Lower leg skin (tissue), 4 donors: ENCODE measurements around the gene SDHAF2. TPM values are rescaled to one million over a fixed set of nuclear protein-coding genes. Genes with fewer than 3 reads are reported as not detected.

ENCODE experiments used
- total RNA-seq, 4 donors: library from RNA; depleted of rRNA; stranded (reverse); fragments of >200 nt; gene quantifications; one replicate each; pipeline ENCODE4 v1.1.0, GENCODE V29; 2016

SDHAF2 gene
- total RNA-seq, 4 donors from 2014 or later = 24.2 to 32.8 (median 28.5) TPM

Other genes starting within 250 kb of the SDHAF2 start
- 1 to 10 TPM in 1 of 4 donors, under 1 TPM in 1, not detected in 2; 0.32 to 1.5 TPM for gene PGA3, start 226.6 kb upstream of the SDHAF2 start, total RNA-seq
- 1 to 10 TPM in 1 of 4 donors, under 1 TPM in 1, not detected in 2; 0.65 to 1.5 TPM for gene PGA4, start 207.8 kb upstream of the SDHAF2 start, total RNA-seq
- not detected for gene PGA5, start 188.9 kb upstream of the SDHAF2 start, total RNA-seq
- gene VWCE, start 134.8 kb upstream of the SDHAF2 start, total RNA-seq = under 1 TPM in 2 of 4 donors, not detected in 2; 0.22 to 0.68 TPM
- 100 to 1,000 TPM; 166 to 204 (median 185) TPM for gene DDB1, start 97.0 kb upstream of the SDHAF2 start, total RNA-seq
- gene TKFC, start 96.9 kb upstream of the SDHAF2 start, total RNA-seq = 10 to 100 TPM; 26.6 to 37.3 (median 33.1) TPM
- 100 to 1,000 TPM in 1 of 4 donors, 10 to 100 TPM in 3; 55.7 to 102 (median 76.8) TPM for gene CYB561A3, start 68.2 kb upstream of the SDHAF2 start, total RNA-seq
- gene TMEM138, start 67.8 kb upstream of the SDHAF2 start, total RNA-seq = 10 to 100 TPM; 12.7 to 47.2 (median 18.1) TPM
- gene TMEM216, start 37.5 kb upstream of the SDHAF2 start, total RNA-seq = 10 to 100 TPM in 3 of 4 donors, 1 to 10 TPM in 1; 7.8 to 15.9 (median 11.4) TPM
- gene CPSF7, start 149 bp upstream of the SDHAF2 start, total RNA-seq = 10 to 100 TPM; 47.1 to 58.2 (median 48.9) TPM
- gene LRRC10B, start 78.6 kb downstream of the SDHAF2 start, total RNA-seq = 1 to 10 TPM in 3 of 4 donors, under 1 TPM in 1; 0.76 to 2.6 (median 1.9) TPM
- gene SYT7, start 151.0 kb downstream of the SDHAF2 start, total RNA-seq = 1 to 10 TPM; 1.5 to 7.5 (median 5.1) TPM